ENCODE results near the gene SCAMP1.
A peak's percentile ranks its signal among the peaks of the same experiment; 100 is the strongest.

The SCAMP1 gene

GRCh38 chr5:78317515-78317914 lies 42.9 kb upstream of the SCAMP1 start (continued):
- TF ChIP-seq ZNF768 (tag by site-specific recombination; IDR thresholded peaks at IDR 0.05), result no peak
- TF ChIP-seq ZBTB48 (tag by site-specific recombination; IDR thresholded peaks at IDR 0.05), result no peak
- no peak for TF ChIP-seq SP2 (tag by site-specific recombination; IDR thresholded peaks at IDR 0.05)
- no peak for TF ChIP-seq ZNF514 (tag by site-specific recombination; IDR thresholded peaks at IDR 0.05)
- no peak for TF ChIP-seq ZNF621 (tag by site-specific recombination; IDR thresholded peaks at IDR 0.05)
- no peak for TF ChIP-seq TCF7L2 (IDR thresholded peaks at IDR 0.05; ENCODE audit: borderline replicate concordance, low read depth, low read length)
- TF ChIP-seq ZNF76 (tag by site-specific recombination; IDR thresholded peaks at IDR 0.05; ENCODE audit: borderline replicate concordance, low read depth), result no peak

DNA sequence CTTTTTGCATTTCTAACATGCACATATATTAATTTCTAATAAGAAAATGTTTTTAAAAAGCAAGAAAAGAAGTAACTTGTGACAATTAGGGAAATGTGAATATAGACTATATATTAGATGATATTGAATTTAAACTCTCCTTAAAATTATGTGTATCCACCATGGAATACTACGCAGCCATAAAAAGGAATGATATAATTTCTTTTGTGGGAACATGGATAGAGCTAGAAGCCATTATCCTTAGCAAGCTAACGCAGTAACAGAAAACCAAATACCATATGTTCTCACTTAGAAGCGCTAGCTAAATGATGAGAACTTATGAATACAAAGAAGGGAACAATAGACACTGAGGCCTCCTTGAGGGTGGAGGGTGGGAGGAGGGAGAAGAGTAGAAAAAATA lies 42.1 kb upstream of the SCAMP1 start:
- CTCF ChIA-PET, result interaction anchor here (0.6 to 0.7 kb wide), 2 partner anchors 91 to 156 kb away, joined by 3 to 4 read pairs; no protein-coding TSS in a partner anchor
- H3K9me3 ChIP-seq (ENCODE audit: control insufficient read depth, insufficient read depth, low read depth, low read length), result no peaks in the 10 kb centered on the region
- no peak overlapping the region for H3K27ac ChIP-seq (ENCODE audit: extremely low read depth, low read depth, low read length)
- H3K4me3 ChIP-seq (ENCODE audit: low read depth, low read length), result no peak overlapping the region
- H3K4me1 ChIP-seq (ENCODE audit: control insufficient read depth, insufficient read depth, low read length), result no peaks in the 10 kb centered on the region
- no peaks in the 10 kb centered on the region for H3K36me3 ChIP-seq (ENCODE audit: control insufficient read depth in 2 of 2, insufficient read depth in 1 of 2, low read length in 2 of 2)
- TF ChIP-seq FEZF1 (tag by site-specific recombination; IDR thresholded peaks at IDR 0.05) (no peak), ZNF146 (tag by site-specific recombination; IDR thresholded peaks at IDR 0.05) (peak; percentile 85)
- POLR2A ChIA-PET, result no interaction called here

- no peak overlapping the region for H3K27ac ChIP-seq (ENCODE audit: extremely low read depth, low read depth, low read length)
- POLR2A ChIA-PET, result no interaction called here
- no peaks in the 10 kb centered on the region for H3K4me1 ChIP-seq (ENCODE audit: control insufficient read depth, insufficient read depth, low read length)
- CTCF ChIA-PET, result interaction anchor here (0.6 to 3.6 kb wide), 10 partner anchors 9 to 645 kb away, joined by 3 to 13 read pairs (median 4); no protein-coding TSS in a partner anchor
- H3K36me3 ChIP-seq (ENCODE audit: control insufficient read depth in 2 of 2, insufficient read depth in 1 of 2, low read length in 2 of 2), result no peaks in the 10 kb centered on the region
- H3K9me3 ChIP-seq (ENCODE audit: control insufficient read depth, insufficient read depth, low read depth, low read length), result no peaks in the 10 kb centered on the region
- no peak overlapping the region for H3K4me3 ChIP-seq (ENCODE audit: low read depth, low read length)
- TF ChIP-seq SP7 (tag by site-specific recombination; IDR thresholded peaks at IDR 0.05), result peak; percentile 46; the same call in 1 of the 2 replicates
- TF ChIP-seq, protein P1, sequence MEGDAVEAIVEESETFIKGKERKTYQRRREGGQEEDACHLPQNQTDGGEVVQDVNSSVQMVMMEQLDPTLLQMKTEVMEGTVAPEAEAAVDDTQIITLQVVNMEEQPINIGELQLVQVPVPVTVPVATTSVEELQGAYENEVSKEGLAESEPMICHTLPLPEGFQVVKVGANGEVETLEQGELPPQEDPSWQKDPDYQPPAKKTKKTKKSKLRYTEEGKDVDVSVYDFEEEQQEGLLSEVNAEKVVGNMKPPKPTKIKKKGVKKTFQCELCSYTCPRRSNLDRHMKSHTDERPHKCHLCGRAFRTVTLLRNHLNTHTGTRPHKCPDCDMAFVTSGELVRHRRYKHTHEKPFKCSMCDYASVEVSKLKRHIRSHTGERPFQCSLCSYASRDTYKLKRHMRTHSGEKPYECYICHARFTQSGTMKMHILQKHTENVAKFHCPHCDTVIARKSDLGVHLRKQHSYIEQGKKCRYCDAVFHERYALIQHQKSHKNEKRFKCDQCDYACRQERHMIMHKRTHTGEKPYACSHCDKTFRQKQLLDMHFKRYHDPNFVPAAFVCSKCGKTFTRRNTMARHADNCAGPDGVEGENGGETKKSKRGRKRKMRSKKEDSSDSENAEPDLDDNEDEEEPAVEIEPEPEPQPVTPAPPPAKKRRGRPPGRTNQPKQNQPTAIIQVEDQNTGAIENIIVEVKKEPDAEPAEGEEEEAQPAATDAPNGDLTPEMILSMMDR (tag by site-specific recombination; IDR thresholded peaks at IDR 0.05), result peak; percentile 21; the same call in 1 of the 2 replicates
- no peak for TF ChIP-seq SP2 (tag by site-specific recombination; IDR thresholded peaks at IDR 0.05)
- no peak for TF ChIP-seq ZNF670 (tag by site-specific recombination; IDR thresholded peaks at IDR 0.05; ENCODE audit: low read depth)
- TF ChIP-seq PRDM6 (tag by site-specific recombination; IDR thresholded peaks at IDR 0.05), result peak; percentile 41; the same call in 1 of the 2 replicates
- peak; percentile 58; the same call in 1 of the 2 replicates for TF ChIP-seq TCF7L2 (IDR thresholded peaks at IDR 0.05; ENCODE audit: borderline replicate concordance, low read depth, low read length)
- TF ChIP-seq SETDB1 (IDR thresholded peaks at IDR 0.05; ENCODE audit: insufficient read length, low read length), result no peak
- peak; percentile 78 for TF ChIP-seq ZNF654 (tag by site-specific recombination; IDR thresholded peaks at IDR 0.05; ENCODE audit: low read depth)
- no peak for TF ChIP-seq ELK4 (IDR thresholded peaks at IDR 0.05; ENCODE audit: borderline replicate concordance, low read depth, low read length)
- TF ChIP-seq ZSCAN23 (tag by site-specific recombination; IDR thresholded peaks at IDR 0.05), result no peak
- no peak for TF ChIP-seq ZNF398 (tag by site-specific recombination; IDR thresholded peaks at IDR 0.05)
- TF ChIP-seq BCL6B (tag by site-specific recombination; IDR thresholded peaks at IDR 0.05), result 0 out of 2 replicates have a peak, but pooled peaks have one; percentile 58
- TF ChIP-seq ZNF555 (tag by site-specific recombination; conservative IDR thresholded peaks at IDR 0.05), result no peak
- no peak for TF ChIP-seq ZNF596 (tag by site-specific recombination; IDR thresholded peaks at IDR 0.05)
- peak; percentile 45; the same call in 1 of the 2 replicates for TF ChIP-seq PRDM1 (tag by site-specific recombination; IDR thresholded peaks at IDR 0.05)
- TF ChIP-seq ZBTB1 (tag by site-specific recombination; IDR thresholded peaks at IDR 0.05), result no peak
- TF ChIP-seq OSR2 (tag by site-specific recombination; IDR thresholded peaks at IDR 0.05), result 0 out of 2 replicates have a peak, but pooled peaks have one; percentile 20
- no peak for TF ChIP-seq KLF16 (tag by site-specific recombination; IDR thresholded peaks at IDR 0.05)
- TF ChIP-seq ZNF837 (tag by site-specific recombination; IDR thresholded peaks at IDR 0.05), result no peak
- TF ChIP-seq ZNF785 (tag by site-specific recombination; IDR thresholded peaks at IDR 0.05), result no peak
Observed at GRCh38 chr5:78320401-78320800, 40.0 kb upstream of the SCAMP1 start.
